ENCODE measurements around the gene TBCD. TPM values are rescaled to one million over a fixed set of nuclear protein-coding genes. Genes with fewer than 3 reads are reported as not detected.

The TBCD gene
- total and polyA plus RNA-seq, 2 donors: 140 to 292 TPM

- 97% methylated on average over 29 of the region's 29 CpGs for WGBS
These were observed 139.2 kb downstream of the TBCD start for GRCh38 chr17:82890926-82891678.

GRCh38 chr17:82891911-82892310, 140.0 kb downstream of the TBCD start:
- no peak overlapping the region for H3K27ac ChIP-seq (ENCODE audit: low read depth in 1 of 2, low read length in 1 of 2)
- H3K4me1 ChIP-seq (ENCODE audit: control insufficient read depth in 2 of 2, insufficient read depth in 2 of 2, low read length in 2 of 2): peaks cover 32 to 82% of the 10 kb centered on the region in 2 donors
- no peak for DNase-seq (ENCODE audit: low read depth in 6 of 9, low spot score in 9 of 9)
- no peaks in the 10 kb centered on the region for H3K27me3 ChIP-seq (ENCODE audit: control insufficient read depth in 2 of 2, insufficient read depth in 1 of 2, low read length in 1 of 2)
- no peak overlapping the region for H3K4me3 ChIP-seq (ENCODE audit: low read length in 2 of 2)
- peaks cover 37 to 56% of the 10 kb centered on the region in 2 donors for H3K36me3 ChIP-seq (ENCODE audit: control insufficient read depth in 2 of 2, insufficient read depth in 2 of 2, low read length in 1 of 2)
- peaks cover 0 to 2% of the 10 kb centered on the region in 2 donors for H3K9me3 ChIP-seq (ENCODE audit: control insufficient read depth in 2 of 2, insufficient read depth in 1 of 2, low read length in 1 of 2)
- WGBS: 98% methylated on average over 10 of the region's 10 CpGs

More at GRCh38 chr17:82890926-82891678, 139.2 kb downstream of the TBCD start:
- Histone ChIP-seq H3K9me3 (ENCODE audit: control insufficient read depth in 2 of 2, insufficient read depth in 1 of 2, low read length in 1 of 2) (peaks cover 0 to 2% of the 10 kb centered on the region in 2 donors), H3K27me3 (ENCODE audit: control insufficient read depth in 2 of 2, insufficient read depth in 1 of 2, low read length in 1 of 2) (no peaks in the 10 kb centered on the region), H3K4me3 (ENCODE audit: low read length in 2 of 2) (no peak overlapping the region), H3K36me3 (ENCODE audit: control insufficient read depth in 2 of 2, insufficient read depth in 2 of 2, low read length in 1 of 2) (peaks cover 36 to 54% of the 10 kb centered on the region in 2 donors), H3K27ac (ENCODE audit: low read depth in 1 of 2, low read length in 1 of 2) (no peak overlapping the region), H3K4me1 (ENCODE audit: control insufficient read depth in 2 of 2, insufficient read depth in 2 of 2, low read length in 2 of 2) (peaks cover 32 to 87% of the 10 kb centered on the region in 2 donors)
- DNase-seq (ENCODE audit: low read depth in 6 of 9, low spot score in 9 of 9): no peak

GRCh38 chr17:82892899-82893565, 141.2 kb downstream of the TBCD start:
- Histone ChIP-seq H3K27ac (ENCODE audit: low read depth in 1 of 2, low read length in 1 of 2) (peak overlapping the region in 1 of 2 donors; percentile 64), H3K9me3 (ENCODE audit: control insufficient read depth in 2 of 2, insufficient read depth in 1 of 2, low read length in 1 of 2) (peaks cover 0 to 2% of the 10 kb centered on the region in 2 donors), H3K36me3 (ENCODE audit: control insufficient read depth in 2 of 2, insufficient read depth in 2 of 2, low read length in 1 of 2) (peaks cover 43 to 56% of the 10 kb centered on the region in 2 donors), H3K4me3 (ENCODE audit: low read length in 2 of 2) (no peak overlapping the region), H3K27me3 (ENCODE audit: control insufficient read depth in 2 of 2, insufficient read depth in 1 of 2, low read length in 1 of 2) (no peaks in the 10 kb centered on the region), H3K4me1 (ENCODE audit: control insufficient read depth in 2 of 2, insufficient read depth in 2 of 2, low read length in 2 of 2) (peaks cover 27 to 71% of the 10 kb centered on the region in 2 donors)
- peak in 1 of 9 donors; percentile 79 for DNase-seq (ENCODE audit: low read depth in 6 of 9, low spot score in 9 of 9)
- 52% methylated on average over 26 of the region's 26 CpGs for WGBS

GRCh38 chr17:82893779-82894178, 141.9 kb downstream of the TBCD start:
- peaks cover 19 to 65% of the 10 kb centered on the region in 2 donors for H3K4me1 ChIP-seq (ENCODE audit: control insufficient read depth in 2 of 2, insufficient read depth in 2 of 2, low read length in 2 of 2)
- peaks cover 45 to 58% of the 10 kb centered on the region in 2 donors for H3K36me3 ChIP-seq (ENCODE audit: control insufficient read depth in 2 of 2, insufficient read depth in 2 of 2, low read length in 1 of 2)
- H3K27ac ChIP-seq (ENCODE audit: low read depth in 1 of 2, low read length in 1 of 2): peak overlapping the region in 1 of 2 donors; percentile 64
- H3K9me3 ChIP-seq (ENCODE audit: control insufficient read depth in 2 of 2, insufficient read depth in 1 of 2, low read length in 1 of 2): peaks cover 1 to 3% of the 10 kb centered on the region in 2 donors
- peak overlapping the region in 1 of 2 donors; percentile 6 for H3K4me3 ChIP-seq (ENCODE audit: low read length in 2 of 2)
- no peaks in the 10 kb centered on the region for H3K27me3 ChIP-seq (ENCODE audit: control insufficient read depth in 2 of 2, insufficient read depth in 1 of 2, low read length in 1 of 2)
- WGBS: 52% methylated on average over 10 of the region's 10 CpGs
- DNase-seq (ENCODE audit: low read depth in 6 of 9, low spot score in 9 of 9): peak in 1 of 9 donors; percentile 52

GRCh38 chr17:82894389-82894788, 142.5 kb downstream of the TBCD start:
- 97% methylated on average over 7 of the region's 7 CpGs for WGBS
- H3K27me3 ChIP-seq (ENCODE audit: control insufficient read depth in 2 of 2, insufficient read depth in 1 of 2, low read length in 1 of 2): no peaks in the 10 kb centered on the region
- H3K36me3 ChIP-seq (ENCODE audit: control insufficient read depth in 2 of 2, insufficient read depth in 2 of 2, low read length in 1 of 2): peaks cover 50 to 56% of the 10 kb centered on the region in 2 donors
- H3K4me1 ChIP-seq (ENCODE audit: control insufficient read depth in 2 of 2, insufficient read depth in 2 of 2, low read length in 2 of 2): peaks cover 21 to 65% of the 10 kb centered on the region in 2 donors
- H3K9me3 ChIP-seq (ENCODE audit: control insufficient read depth in 2 of 2, insufficient read depth in 1 of 2, low read length in 1 of 2): peaks cover 3 to 6% of the 10 kb centered on the region in 2 donors
- H3K4me3 ChIP-seq (ENCODE audit: low read length in 2 of 2): no peak overlapping the region
- peak overlapping the region in 1 of 2 donors; percentile 64 for H3K27ac ChIP-seq (ENCODE audit: low read depth in 1 of 2, low read length in 1 of 2)
- DNase-seq (ENCODE audit: low read depth in 6 of 9, low spot score in 9 of 9): no peak

GRCh38 chr17:82895087-82895486, 143.2 kb downstream of the TBCD start:
- WGBS: 97% methylated on average over 12 of the region's 12 CpGs
- Histone ChIP-seq H3K27me3 (ENCODE audit: control insufficient read depth in 2 of 2, insufficient read depth in 1 of 2, low read length in 1 of 2) (no peaks in the 10 kb centered on the region), H3K36me3 (ENCODE audit: control insufficient read depth in 2 of 2, insufficient read depth in 2 of 2, low read length in 1 of 2) (peaks cover 44 to 50% of the 10 kb centered on the region in 2 donors), H3K4me3 (ENCODE audit: low read length in 2 of 2) (no peak overlapping the region), H3K9me3 (ENCODE audit: control insufficient read depth in 2 of 2, insufficient read depth in 1 of 2, low read length in 1 of 2) (peaks cover 3 to 6% of the 10 kb centered on the region in 2 donors), H3K27ac (ENCODE audit: low read depth in 1 of 2, low read length in 1 of 2) (no peak overlapping the region), H3K4me1 (ENCODE audit: control insufficient read depth in 2 of 2, insufficient read depth in 2 of 2, low read length in 2 of 2) (peaks cover 24 to 63% of the 10 kb centered on the region in 2 donors)
- no peak for DNase-seq (ENCODE audit: low read depth in 6 of 9, low spot score in 9 of 9)

GRCh38 chr17:82896071-82897000, 144.5 kb downstream of the TBCD start:
- H3K36me3 ChIP-seq (ENCODE audit: control insufficient read depth in 2 of 2, insufficient read depth in 2 of 2, low read length in 1 of 2): peaks cover 39 to 47% of the 10 kb centered on the region in 2 donors
- no peak overlapping the region for H3K4me3 ChIP-seq (ENCODE audit: low read length in 2 of 2)
- WGBS: 98% methylated on average over 29 of the region's 29 CpGs
- H3K27me3 ChIP-seq (ENCODE audit: control insufficient read depth in 2 of 2, insufficient read depth in 1 of 2, low read length in 1 of 2): no peaks in the 10 kb centered on the region
- DNase-seq (ENCODE audit: low read depth in 6 of 9, low spot score in 9 of 9): no peak
- H3K27ac ChIP-seq (ENCODE audit: low read depth in 1 of 2, low read length in 1 of 2): peak overlapping the region in 1 of 2 donors; percentile 5
- peaks cover 27 to 63% of the 10 kb centered on the region in 2 donors for H3K4me1 ChIP-seq (ENCODE audit: control insufficient read depth in 2 of 2, insufficient read depth in 2 of 2, low read length in 2 of 2)
- H3K9me3 ChIP-seq (ENCODE audit: control insufficient read depth in 2 of 2, insufficient read depth in 1 of 2, low read length in 1 of 2): peaks cover 3 to 8% of the 10 kb centered on the region in 2 donors

GRCh38 chr17:82897514-82898249, 145.8 kb downstream of the TBCD start:
- Histone ChIP-seq H3K4me1 (ENCODE audit: control insufficient read depth in 2 of 2, insufficient read depth in 2 of 2, low read length in 2 of 2) (peaks cover 22 to 55% of the 10 kb centered on the region in 2 donors), H3K9me3 (ENCODE audit: control insufficient read depth in 2 of 2, insufficient read depth in 1 of 2, low read length in 1 of 2) (peaks cover 3 to 20% of the 10 kb centered on the region in 2 donors), H3K36me3 (ENCODE audit: control insufficient read depth in 2 of 2, insufficient read depth in 2 of 2, low read length in 1 of 2) (peaks cover 44 to 51% of the 10 kb centered on the region in 2 donors), H3K27me3 (ENCODE audit: control insufficient read depth in 2 of 2, insufficient read depth in 1 of 2, low read length in 1 of 2) (no peaks in the 10 kb centered on the region), H3K27ac (ENCODE audit: low read depth in 1 of 2, low read length in 1 of 2) (no peak overlapping the region), H3K4me3 (ENCODE audit: low read length in 2 of 2) (no peak overlapping the region)
- 98% methylated on average over 24 of the region's 24 CpGs for WGBS
- no peak for DNase-seq (ENCODE audit: low read depth in 6 of 9, low spot score in 9 of 9)
